Sigmoid colon (tissue), 4 donors: ENCODE measurements around the gene GGT7.

ENCODE experiments used
- POLR2AphosphoS5 ChIP-seq, 4 donors: sonication (generic); formaldehyde crosslinking; IDR thresholded peaks; one replicate each; pipeline ENCODE4 v1.6.1; 2017; ENCODE audit warnings: antibody characterized with exemption in 4 of 4
- TF ChIP-seq, protein P1 (sequence below), 4 experiments: fragments of 450-650 bp in 3 of 4; fragments of 200-600 bp in 1 of 4; IDR thresholded peaks; one replicate each; pipeline ENCODE4 v1.5.1; 2016 to 2019; ENCODE audit warnings: antibody characterized with exemption in 4 of 4, mild to moderate bottlenecking in 3 of 4, moderate library complexity in 2 of 4

GRCh38 chr20:34904202-34904621 lies 31.6 kb upstream of the GGT7 start:
- TF ChIP-seq POLR2AphosphoS5 (IDR thresholded peaks at IDR 0.05) = no peak
- TF ChIP-seq, protein P1, sequence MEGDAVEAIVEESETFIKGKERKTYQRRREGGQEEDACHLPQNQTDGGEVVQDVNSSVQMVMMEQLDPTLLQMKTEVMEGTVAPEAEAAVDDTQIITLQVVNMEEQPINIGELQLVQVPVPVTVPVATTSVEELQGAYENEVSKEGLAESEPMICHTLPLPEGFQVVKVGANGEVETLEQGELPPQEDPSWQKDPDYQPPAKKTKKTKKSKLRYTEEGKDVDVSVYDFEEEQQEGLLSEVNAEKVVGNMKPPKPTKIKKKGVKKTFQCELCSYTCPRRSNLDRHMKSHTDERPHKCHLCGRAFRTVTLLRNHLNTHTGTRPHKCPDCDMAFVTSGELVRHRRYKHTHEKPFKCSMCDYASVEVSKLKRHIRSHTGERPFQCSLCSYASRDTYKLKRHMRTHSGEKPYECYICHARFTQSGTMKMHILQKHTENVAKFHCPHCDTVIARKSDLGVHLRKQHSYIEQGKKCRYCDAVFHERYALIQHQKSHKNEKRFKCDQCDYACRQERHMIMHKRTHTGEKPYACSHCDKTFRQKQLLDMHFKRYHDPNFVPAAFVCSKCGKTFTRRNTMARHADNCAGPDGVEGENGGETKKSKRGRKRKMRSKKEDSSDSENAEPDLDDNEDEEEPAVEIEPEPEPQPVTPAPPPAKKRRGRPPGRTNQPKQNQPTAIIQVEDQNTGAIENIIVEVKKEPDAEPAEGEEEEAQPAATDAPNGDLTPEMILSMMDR (IDR thresholded peaks at IDR 0.05) = no peak
